Right renal pelvis (tissue), 4 donors: ENCODE results near the gene UMODL1. TPM values are rescaled to one million over a fixed set of nuclear protein-coding genes. Genes with fewer than 3 reads are reported as not detected.

Experiments
- DNase-seq, 4 donors: peaks; one replicate each; pipeline ENCODE4 v3.0.0-alpha.2; 2013; ENCODE audit warnings: low read depth in 4 of 4, low spot score in 3 of 4, missing footprints in 1 of 4
- polyA plus RNA-seq, 4 donors: library from polyadenylated mRNA; unstranded; fragments of 120-200 nt; gene quantifications; one replicate each; pipeline ENCODE4 v1.2.1, GENCODE V29; 2013; ENCODE audit not compliant: insufficient read length in 4 of 4

The UMODL1 gene
- polyA plus RNA-seq, 4 donors = 0.06 to 0.20 (median 0.11) TPM

GRCh38 chr21:42093186-42093585, 22.1 kb downstream of the UMODL1 start:
- no peak for DNase-seq

- no peak for DNase-seq
These were observed 22.9 kb downstream of the UMODL1 start for GRCh38 chr21:42093991-42094421.

- no peak for DNase-seq
These were observed 23.7 kb downstream of the UMODL1 start for GRCh38 chr21:42094811-42095210.

- DNase-seq = no peak
These were observed 24.5 kb downstream of the UMODL1 start for GRCh38 chr21:42095581-42095980.

- no peak for DNase-seq
These were observed 25.4 kb downstream of the UMODL1 start for GRCh38 chr21:42096566-42096965.

- DNase-seq = no peak
These were observed 26.2 kb downstream of the UMODL1 start for GRCh38 chr21:42097274-42097673.

- no peak for DNase-seq
These were observed 26.8 kb downstream of the UMODL1 start for GRCh38 chr21:42097860-42098454.

GRCh38 chr21:42098957-42099505, 27.9 kb downstream of the UMODL1 start:
- DNase-seq = no peak

GRCh38 chr21:42101246-42101645, 30.1 kb downstream of the UMODL1 start:
- no peak for DNase-seq

- no peak for DNase-seq
These were observed 31.0 kb downstream of the UMODL1 start for GRCh38 chr21:42102076-42102475.

GRCh38 chr21:42102526-42102925, 31.4 kb downstream of the UMODL1 start:
- no peak for DNase-seq

- DNase-seq = no peak
These were observed 31.9 kb downstream of the UMODL1 start for GRCh38 chr21:42102991-42103390.

- DNase-seq = no peak
These were observed 32.7 kb downstream of the UMODL1 start for GRCh38 chr21:42103843-42104242.

- no peak for DNase-seq
These were observed 34.6 kb downstream of the UMODL1 start for GRCh38 chr21:42105476-42106315.

- no peak for DNase-seq
These were observed 35.3 kb downstream of the UMODL1 start for GRCh38 chr21:42106425-42106824.

GRCh38 chr21:42107177-42107880, 36.2 kb downstream of the UMODL1 start:
- DNase-seq = no peak

- no peak for DNase-seq
These were observed 36.9 kb downstream of the UMODL1 start for GRCh38 chr21:42107881-42108553.

- DNase-seq = no peak
These were observed 37.6 kb downstream of the UMODL1 start for GRCh38 chr21:42108554-42109340.

- no peak for DNase-seq
These were observed 38.4 kb downstream of the UMODL1 start for GRCh38 chr21:42109473-42109872.
